Eye (tissue), 1 donor: ENCODE results near the gene AQP7.
"Not testable (repeated sequence)": the region's sequence is repeated elsewhere in the genome, so short reads cannot be mapped to it uniquely, and the experiment has no call there.

Experiments
- DNase-seq: peaks from one replicate; pipeline ENCODE4 v3.0.0-alpha.2; 2015

The AQP7 gene

GRCh38 chr9:33366979-33367480 is 35.3 kb downstream of the AQP7 start:
- DNase-seq: no peak

DNA sequence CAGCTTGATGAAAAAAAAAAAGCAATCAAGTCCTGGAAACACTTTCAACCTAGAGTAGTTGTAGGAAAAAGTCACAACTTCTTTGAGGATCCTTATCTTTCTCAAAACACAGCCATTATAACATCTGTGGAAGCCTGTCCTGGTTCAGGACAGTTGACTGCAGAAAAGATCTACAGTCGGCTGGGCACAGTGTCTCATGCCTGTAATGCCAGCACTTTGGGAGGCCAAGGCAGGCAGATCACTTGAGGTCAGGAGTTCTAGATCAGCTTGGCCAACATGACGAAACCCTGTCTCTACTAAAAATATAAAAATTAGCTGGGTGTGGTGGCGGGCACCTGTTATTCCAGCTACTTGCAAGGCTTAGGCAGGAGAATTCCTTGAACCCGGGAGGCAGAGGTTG is 37.6 kb downstream of the AQP7 start:
- DNase-seq: not testable (repeated sequence)

- DNase-seq: no peak
Measured at GRCh38 chr9:33364127-33364526, 38.2 kb downstream of the AQP7 start.

DNA sequence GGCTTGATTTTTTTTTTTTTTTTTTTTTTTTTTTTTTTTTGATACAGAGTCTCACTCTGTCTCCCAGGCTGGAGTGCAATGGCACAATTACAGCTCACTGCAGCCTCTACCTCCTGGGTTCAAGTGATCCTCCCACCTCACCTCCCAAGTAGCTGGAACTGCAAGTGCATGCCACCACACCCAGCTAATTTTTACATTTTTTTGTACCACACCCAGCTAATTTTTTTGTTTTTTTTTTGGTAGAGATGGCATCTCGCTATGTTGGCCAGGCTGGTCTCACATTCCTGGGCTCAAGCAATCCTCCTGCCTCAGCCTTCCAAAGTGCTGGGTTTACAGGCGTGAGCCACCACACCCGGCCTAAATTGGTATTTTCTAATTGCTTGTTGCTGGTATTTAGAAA is 43.7 kb downstream of the AQP7 start:
- DNase-seq: not testable (repeated sequence)

DNA sequence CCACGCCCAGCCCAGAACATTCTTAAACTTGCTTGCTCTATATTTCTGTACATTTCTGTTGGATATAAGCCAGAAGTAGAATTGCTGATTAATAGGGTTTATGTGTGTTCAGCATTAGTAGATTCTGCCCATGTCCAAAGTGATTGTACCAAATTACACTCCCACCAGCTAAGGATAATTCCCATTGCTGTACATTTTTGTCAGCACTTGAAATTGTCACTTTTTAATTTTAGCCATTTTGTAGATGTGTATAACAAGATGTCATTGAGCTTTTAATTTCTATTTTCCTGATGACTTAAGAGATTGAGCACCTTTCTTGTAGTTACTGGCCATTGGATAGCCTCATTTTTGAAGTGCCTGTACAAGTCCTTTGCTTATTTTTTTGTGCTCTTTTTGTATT is 46.4 kb downstream of the AQP7 start:
- no peak for DNase-seq

GRCh38 chr9:33354651-33355211 is 47.6 kb downstream of the AQP7 start:
- no peak for DNase-seq

- no peak for DNase-seq
Measured at GRCh38 chr9:33351547-33351946, 50.8 kb downstream of the AQP7 start.

DNA sequence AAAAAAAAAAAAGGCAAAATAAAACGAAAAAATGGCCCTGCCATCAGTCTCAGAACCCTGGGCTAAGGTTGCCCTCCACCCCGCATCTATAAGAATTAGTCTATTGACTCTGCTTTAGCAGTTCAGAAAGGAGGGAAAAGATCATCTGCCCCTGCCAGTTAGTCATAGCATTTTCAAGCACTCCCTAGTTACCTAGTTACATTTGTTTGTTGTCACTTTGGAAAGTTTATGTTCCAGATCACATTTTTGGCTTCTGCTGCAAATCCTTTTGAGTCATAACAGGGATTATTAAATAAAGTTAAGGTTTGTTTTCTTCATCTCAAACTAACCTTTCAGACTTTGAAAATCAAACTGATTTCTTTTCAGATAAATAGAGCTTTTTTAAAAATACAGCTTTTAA is 52.1 kb downstream of the AQP7 start:
- no peak for DNase-seq

DNA sequence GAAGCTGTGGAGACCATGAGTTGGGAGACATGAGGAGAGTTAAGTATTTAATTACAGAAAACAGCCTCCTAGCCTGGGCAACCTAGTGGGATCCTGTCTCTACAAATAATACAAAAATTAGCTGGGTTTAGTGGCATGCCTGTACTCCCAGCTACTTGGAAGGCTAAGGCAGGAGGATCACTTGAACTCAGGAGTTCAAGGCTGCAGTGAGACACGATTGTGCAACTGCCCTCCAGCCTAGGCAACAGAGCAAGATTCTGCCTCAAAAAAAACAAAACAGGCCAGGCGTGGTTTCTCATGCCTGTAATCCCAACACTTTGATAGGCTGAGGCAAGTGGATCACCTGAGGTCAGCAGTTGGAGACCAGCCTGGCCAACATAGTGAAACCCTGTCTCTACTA is 52.6 kb downstream of the AQP7 start:
- DNase-seq: no peak

GRCh38 chr9:33348998-33349397 is 53.4 kb downstream of the AQP7 start:
- no peak for DNase-seq

DNA sequence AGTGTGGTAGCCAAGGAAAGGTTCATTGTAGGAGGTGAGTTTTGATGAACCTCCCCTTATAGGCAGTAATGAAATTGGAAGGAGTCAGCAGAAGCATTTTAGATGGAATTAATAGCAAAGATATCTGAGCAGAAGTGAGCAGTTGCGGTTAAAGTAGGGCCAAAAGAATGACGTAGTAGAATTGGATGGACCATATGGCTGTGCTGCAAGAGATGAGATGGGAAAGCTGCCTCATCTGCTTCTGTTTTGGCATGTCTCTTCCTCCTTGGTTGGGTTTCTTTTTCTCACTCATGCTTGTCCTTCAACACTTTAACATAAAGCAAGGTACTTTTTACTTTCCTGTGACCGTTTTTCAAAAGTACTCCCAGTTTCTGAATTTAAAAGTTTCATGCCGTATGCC is 55.8 kb downstream of the AQP7 start:
- DNase-seq: no peak

GRCh38 chr9:33344145-33344544 is 58.2 kb downstream of the AQP7 start:
- no peak for DNase-seq

DNA sequence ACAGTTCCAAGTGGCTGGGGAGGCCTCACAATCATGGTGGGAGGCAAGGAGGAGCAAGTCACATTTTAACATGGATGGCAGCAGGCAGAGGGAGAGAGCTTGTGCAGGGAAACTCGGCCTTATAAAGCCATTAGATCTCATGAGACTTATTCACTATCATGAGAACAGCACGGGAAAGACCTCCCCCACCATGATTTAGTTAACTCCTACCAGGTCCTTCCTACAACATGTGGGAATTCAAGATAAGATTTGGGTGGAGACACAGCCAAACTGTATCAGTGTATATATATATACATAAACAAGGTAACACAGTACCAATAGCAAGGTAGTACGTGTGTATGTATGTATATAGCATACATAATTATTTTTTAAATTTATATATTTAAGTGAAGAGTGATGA is 61.2 kb downstream of the AQP7 start:
- DNase-seq: no peak

- no peak for DNase-seq
Measured at GRCh38 chr9:33340186-33340585, 62.2 kb downstream of the AQP7 start.
